Measurements from ENCODE around the gene SCN2B. TPM values are rescaled to one million over a fixed set of nuclear protein-coding genes. Genes with fewer than 3 reads are reported as not detected.
A peak's percentile ranks its signal among the peaks of the same experiment; 100 is the strongest.

SCN2B gene
- total and polyA plus RNA-seq, 12 donors: 2.9 to 26.7 (median 16.1) TPM

DNA sequence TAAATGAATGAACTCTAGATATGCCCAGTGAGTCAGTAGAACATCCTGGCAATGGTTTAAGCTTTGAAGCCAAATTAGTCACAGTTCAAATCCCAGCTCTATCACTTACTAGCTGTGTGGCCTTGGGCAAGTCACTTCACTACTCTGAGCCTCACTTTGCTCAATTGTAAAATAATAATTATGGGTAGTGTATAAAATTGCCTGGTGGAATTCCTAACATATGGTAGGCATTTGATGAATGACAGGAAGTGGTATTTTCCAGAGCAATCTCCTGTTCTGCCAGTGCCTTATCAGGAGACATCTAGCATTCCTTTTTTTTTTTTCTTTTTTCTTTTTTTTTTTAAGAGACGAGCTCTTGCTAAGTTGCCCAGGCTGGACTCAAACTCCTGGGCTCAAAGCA is 36.9 kb downstream of the SCN2B start:
- 47 to 60% methylated on average over 1 of the region's 1 CpG for WGBS, 2 donors
- ATAC-seq (no peak), DNase-seq (no peak)
- peaks cover 0 to 12% (median 4%) of the 10 kb centered on the region in 7 donors for H3K27me3 ChIP-seq
- TF ChIP-seq, protein P1, sequence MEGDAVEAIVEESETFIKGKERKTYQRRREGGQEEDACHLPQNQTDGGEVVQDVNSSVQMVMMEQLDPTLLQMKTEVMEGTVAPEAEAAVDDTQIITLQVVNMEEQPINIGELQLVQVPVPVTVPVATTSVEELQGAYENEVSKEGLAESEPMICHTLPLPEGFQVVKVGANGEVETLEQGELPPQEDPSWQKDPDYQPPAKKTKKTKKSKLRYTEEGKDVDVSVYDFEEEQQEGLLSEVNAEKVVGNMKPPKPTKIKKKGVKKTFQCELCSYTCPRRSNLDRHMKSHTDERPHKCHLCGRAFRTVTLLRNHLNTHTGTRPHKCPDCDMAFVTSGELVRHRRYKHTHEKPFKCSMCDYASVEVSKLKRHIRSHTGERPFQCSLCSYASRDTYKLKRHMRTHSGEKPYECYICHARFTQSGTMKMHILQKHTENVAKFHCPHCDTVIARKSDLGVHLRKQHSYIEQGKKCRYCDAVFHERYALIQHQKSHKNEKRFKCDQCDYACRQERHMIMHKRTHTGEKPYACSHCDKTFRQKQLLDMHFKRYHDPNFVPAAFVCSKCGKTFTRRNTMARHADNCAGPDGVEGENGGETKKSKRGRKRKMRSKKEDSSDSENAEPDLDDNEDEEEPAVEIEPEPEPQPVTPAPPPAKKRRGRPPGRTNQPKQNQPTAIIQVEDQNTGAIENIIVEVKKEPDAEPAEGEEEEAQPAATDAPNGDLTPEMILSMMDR (IDR thresholded peaks at IDR 0.05): no peak
- H3K27ac ChIP-seq: no peak overlapping the region
- no peaks in the 10 kb centered on the region for H3K9me3 ChIP-seq
- H3K36me3 ChIP-seq: peaks cover 0 to 10% (median 0%) of the 10 kb centered on the region in 9 donors
- H3K4me3 ChIP-seq: no peak overlapping the region
- peaks cover 0 to 20% (median 5%) of the 10 kb centered on the region in 9 donors for H3K4me1 ChIP-seq
- intact Hi-C loops (cut with DNase I): no loop called here

DNA sequence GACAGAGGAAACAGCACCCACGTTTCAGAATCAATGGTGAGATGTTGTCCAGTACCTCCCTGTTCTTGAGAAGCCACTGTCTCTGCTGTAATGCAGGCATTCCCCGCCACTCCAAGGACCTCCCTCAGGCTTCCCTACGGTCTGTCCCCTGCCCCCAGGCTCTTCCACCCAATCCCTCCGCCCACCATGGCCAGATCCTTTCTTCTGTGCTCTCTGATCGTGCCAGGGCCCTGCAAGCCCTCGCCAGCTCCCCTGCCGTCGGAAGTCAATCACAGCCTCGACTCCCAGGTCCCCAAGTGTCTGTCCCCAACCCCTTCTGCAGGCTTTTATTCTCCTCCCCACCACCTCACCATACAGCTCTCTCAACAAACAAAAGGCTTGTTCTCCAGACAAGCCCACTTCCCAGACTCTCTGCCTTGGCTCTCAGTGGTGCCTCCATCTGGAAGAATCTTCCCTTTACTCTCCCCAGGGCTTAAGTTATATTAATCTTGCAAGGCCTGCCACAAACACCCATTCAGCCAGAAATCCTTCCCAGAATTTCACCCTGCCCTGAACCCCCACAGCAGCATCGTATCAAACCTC is 37.5 kb downstream of the SCN2B start:
- no peak for DNase-seq
- ATAC-seq: no peak
- Histone ChIP-seq H3K36me3 (peaks cover 0 to 10% (median 0%) of the 10 kb centered on the region in 9 donors), H3K4me3 (no peak overlapping the region), H3K27me3 (peaks cover 0 to 11% (median 4%) of the 10 kb centered on the region in 7 donors), H3K27ac (no peak overlapping the region), H3K4me1 (peaks cover 0 to 14% (median 2%) of the 10 kb centered on the region in 9 donors), H3K9me3 (no peaks in the 10 kb centered on the region)
- 73 to 75% methylated on average over 10 of the region's 10 CpGs for WGBS, 2 donors
- TF ChIP-seq, protein P1 (IDR thresholded peaks at IDR 0.05): no peak
- intact Hi-C loops (cut with DNase I): no loop called here

DNA sequence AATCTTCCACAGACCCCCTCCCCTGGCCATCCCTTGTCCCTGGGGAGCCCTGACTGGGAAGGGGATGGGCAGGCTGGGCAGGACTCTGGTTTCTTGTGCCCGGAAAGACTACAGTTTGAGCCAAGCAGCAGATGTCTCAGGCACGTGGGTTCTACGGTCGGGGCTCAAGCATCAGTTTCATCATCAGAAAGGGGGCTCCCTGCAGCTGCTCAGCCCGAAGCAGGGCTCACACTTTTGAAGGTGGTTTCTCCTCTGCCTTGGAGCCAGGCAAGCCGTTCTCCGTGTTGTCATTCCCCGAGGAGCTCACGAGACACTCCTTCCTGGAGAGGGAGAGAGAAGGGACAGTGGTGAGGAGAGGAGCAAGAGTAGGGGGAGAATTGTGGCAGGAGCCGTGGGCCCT is 39.6 kb downstream of the SCN2B start:
- H3K27me3 ChIP-seq: peaks cover 0 to 1% (median 0%) of the 10 kb centered on the region in 7 donors
- no peak for DNase-seq
- WGBS, 2 donors: 74 to 77% methylated on average over 10 of the region's 10 CpGs

DNA sequence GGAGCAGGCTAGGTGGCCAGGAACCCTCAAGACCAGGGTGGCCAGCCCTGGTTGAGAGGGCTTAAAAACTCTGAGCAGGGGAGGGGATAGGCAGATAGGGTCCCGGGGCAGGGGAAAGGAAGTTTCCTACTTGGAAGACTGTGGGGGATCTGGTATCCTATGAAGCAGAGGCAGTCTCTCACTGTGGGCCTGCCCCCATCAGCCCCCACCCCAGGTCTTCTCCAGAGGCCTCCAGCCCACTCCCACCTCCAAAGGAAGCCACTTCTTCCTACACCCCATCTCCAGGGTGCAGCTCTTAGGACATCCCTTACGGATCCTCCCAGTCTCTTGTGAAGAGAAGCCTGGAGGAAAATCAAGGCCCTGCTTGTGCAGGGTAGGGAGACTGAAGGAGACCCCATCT is 40.1 kb downstream of the SCN2B start:
- peak in 1 of 8 donors; percentile 12 for ATAC-seq

More for the DNA sequence above, 39.6 kb downstream of the SCN2B start:
- no peaks in the 10 kb centered on the region for H3K9me3 ChIP-seq
- peaks cover 0 to 8% (median 0%) of the 10 kb centered on the region in 9 donors for H3K36me3 ChIP-seq
- intact Hi-C loops (cut with DNase I): no loop called here
- no peak overlapping the region for H3K4me3 ChIP-seq
- H3K4me1 ChIP-seq: no peaks in the 10 kb centered on the region
- TF ChIP-seq, protein P1 (IDR thresholded peaks at IDR 0.05): no peak
- ATAC-seq: no peak
- H3K27ac ChIP-seq: no peak overlapping the region

More for the DNA sequence above, 40.1 kb downstream of the SCN2B start:
- Histone ChIP-seq H3K4me1 (no peaks in the 10 kb centered on the region), H3K27me3 (no peaks in the 10 kb centered on the region), H3K4me3 (no peak overlapping the region), H3K36me3 (peaks cover 0 to 8% (median 0%) of the 10 kb centered on the region in 9 donors), H3K27ac (no peak overlapping the region), H3K9me3 (no peaks in the 10 kb centered on the region)
- intact Hi-C loops (cut with DNase I): no loop called here
- no peak for DNase-seq
- TF ChIP-seq, protein P1 (IDR thresholded peaks at IDR 0.05): no peak
- WGBS, 2 donors: 77 to 83% methylated on average over 2 of the region's 2 CpGs
